Neural cell (in vitro differentiated cells): ENCODE measurements around the gene MRPL48. TPM values are rescaled to one million over a fixed set of nuclear protein-coding genes. Genes with fewer than 3 reads are reported as not detected.

ENCODE experiments used
- H2AFZ ChIP-seq: fragments of 200-600, 300-800 bp; sonication (generic), shearing (Covaris generic); 2 replicates; pipeline ENCODE4 v1.6.0; 2014; ENCODE audit warnings: low read depth, mild to moderate bottlenecking, antibody characterized with exemption, low read length, moderate library complexity
- H3F3A ChIP-seq: fragments of 200-600 bp; shearing (Covaris generic); 2 replicates; pipeline ENCODE4 v1.6.1; 2016; ENCODE audit warnings: mild to moderate bottlenecking, moderate library complexity, mixed read lengths, antibody characterized with exemption, low read length; ENCODE audit not compliant: insufficient read depth, poor library complexity, severe bottlenecking
- H3K27ac ChIP-seq: fragments of 200-600, 300-800 bp; sonication (generic), shearing (Covaris generic); 2 replicates; pipeline ENCODE4 v1.5.1; 2014; ENCODE audit warnings: mild to moderate bottlenecking, low read length, moderate library complexity
- H3K27me3 ChIP-seq: fragments of 300-800, 200-600 bp; sonication (generic), shearing (Covaris generic); 2 replicates; pipeline ENCODE4 v1.6.0; 2014; ENCODE audit warnings: mild to moderate bottlenecking, low read depth, low read length, moderate library complexity; ENCODE audit not compliant: insufficient read depth
- H3K36me3 ChIP-seq: fragments of 300-800, 200-600 bp; sonication (generic), shearing (Covaris generic); 2 replicates; pipeline ENCODE4 v1.5.1; 2014; ENCODE audit warnings: mild to moderate bottlenecking, antibody characterized with exemption, low read length, moderate library complexity; ENCODE audit not compliant: insufficient read depth
- H3K4me2 ChIP-seq: fragments of 300-800, 200-600 bp; sonication (generic), shearing (Covaris generic); 2 replicates; pipeline ENCODE4 v1.6.0; 2014; ENCODE audit warnings: mild to moderate bottlenecking, low read length
- H3K4me3 ChIP-seq: fragments of 300-800, 200-600 bp; sonication (generic), shearing (Covaris generic); 2 replicates; pipeline ENCODE4 v1.5.1; 2014; ENCODE audit warnings: mild to moderate bottlenecking, low read length, moderate library complexity
- H3K79me2 ChIP-seq: fragments of 200-600 bp; shearing (Covaris generic); replicated peaks from 2 replicates; pipeline ENCODE4 v1.6.0; 2014; ENCODE audit warnings: mild to moderate bottlenecking, low read length, moderate library complexity; ENCODE audit not compliant: insufficient read depth
- H3K9ac ChIP-seq: fragments of 300-800, 200-600 bp; sonication (generic), shearing (Covaris generic); 2 replicates; pipeline ENCODE4 v1.6.1; 2016; ENCODE audit warnings: mild to moderate bottlenecking, low read length, mixed read lengths
- H3K9me2 ChIP-seq: fragments of 200-600 bp; shearing (Covaris generic); 2 replicates; pipeline ENCODE4 v1.6.1; 2016; ENCODE audit warnings: mild to moderate bottlenecking, low read length, mixed read lengths; ENCODE audit not compliant: insufficient read depth
- H3K9me3 ChIP-seq: fragments of 200-600, 300-800 bp; sonication (generic), shearing (Covaris generic); 2 replicates; pipeline ENCODE4 v1.6.1; 2016; ENCODE audit warnings: mild to moderate bottlenecking, mixed run types, low read length, moderate library complexity, mixed read lengths
- H4K20me1 ChIP-seq: fragments of 200-600 bp; shearing (Covaris generic); 2 replicates; pipeline ENCODE4 v1.6.1; 2016; ENCODE audit warnings: mild to moderate bottlenecking, mixed run types; ENCODE audit not compliant: insufficient read depth
- EP300 ChIP-seq: fragments of 450-650 bp; conservative IDR thresholded peaks from 2 replicates; pipeline ENCODE4 v1.6.1; 2014; ENCODE audit warnings: antibody characterized with exemption, mild to moderate bottlenecking, moderate library complexity; ENCODE audit not compliant: poor library complexity, severe bottlenecking
- EZH2 ChIP-seq: fragments of 200-600, 300-800 bp; shearing (Covaris generic), sonication (generic); IDR thresholded peaks from 2 replicates; pipeline ENCODE4 v1.6.1; 2014; ENCODE audit warnings: antibody characterized with exemption, low read length, borderline replicate concordance, mild to moderate bottlenecking; ENCODE audit not compliant: insufficient read depth, poor library complexity, severe bottlenecking
- MXI1 ChIP-seq: fragments of 450-650 bp; conservative IDR thresholded peaks from 2 replicates; pipeline ENCODE4 v1.6.1; 2014; ENCODE audit warnings: antibody characterized with exemption, mild to moderate bottlenecking; ENCODE audit not compliant: poor library complexity, severe bottlenecking
- POLR2AphosphoS5 ChIP-seq: IDR thresholded peaks from 2 replicates; pipeline ENCODE4 v1.6.1; 2012
- RAD21 ChIP-seq: fragments of 450-650 bp; conservative IDR thresholded peaks from 2 replicates; pipeline ENCODE4 v1.6.1; 2014; ENCODE audit warnings: antibody characterized with exemption, mild to moderate bottlenecking, moderate library complexity
- REST ChIP-seq: IDR thresholded peaks from 2 replicates; pipeline ENCODE4 v1.6.1; 2012; ENCODE audit warnings: borderline replicate concordance
- SMC3 ChIP-seq: fragments of 450-650 bp; conservative IDR thresholded peaks from 2 replicates; pipeline ENCODE4 v1.6.1; 2014; ENCODE audit warnings: antibody characterized with exemption, mild to moderate bottlenecking, moderate library complexity; ENCODE audit not compliant: poor library complexity
- TAF1 ChIP-seq: IDR thresholded peaks from 2 replicates; pipeline ENCODE4 v1.6.1; 2012; ENCODE audit warnings: low read depth
- polyA plus RNA-seq: library from polyadenylated mRNA; depleted of rRNA; stranded (reverse); fragments of >200 nt; gene quantifications from 2 replicates; pipeline ENCODE4 v1.2.3, GENCODE V29; 2014
- TF ChIP-seq, protein P1 (sequence below): fragments of 450-650 bp; IDR thresholded peaks from 2 replicates; pipeline ENCODE4 v1.5.1; 2014; ENCODE audit warnings: antibody characterized with exemption, mild to moderate bottlenecking, moderate library complexity; ENCODE audit not compliant: poor library complexity, severe bottlenecking

The MRPL48 gene
- polyA plus RNA-seq, 1 donor from 2014 or later, result 98.3 TPM

- Histone ChIP-seq H3K4me2 (no peak overlapping the region), H3F3A (no peaks in the 10 kb centered on the region), H2AFZ (no peak overlapping the region), H3K27me3 (no peaks in the 10 kb centered on the region), H3K9ac (no peak overlapping the region), H3K9me2 (no peaks in the 10 kb centered on the region), H3K36me3 (no peaks in the 10 kb centered on the region), H3K79me2 (peaks cover 86% of the 10 kb centered on the region), H3K9me3 (no peaks in the 10 kb centered on the region), H3K27ac (no peak overlapping the region), H3K4me3 (no peak overlapping the region), H4K20me1 (peaks cover 51% of the 10 kb centered on the region)
- no peak for TF ChIP-seq REST
- no peak for TF ChIP-seq MXI1
- TF ChIP-seq TAF1, result no peak
- TF ChIP-seq, protein P1, sequence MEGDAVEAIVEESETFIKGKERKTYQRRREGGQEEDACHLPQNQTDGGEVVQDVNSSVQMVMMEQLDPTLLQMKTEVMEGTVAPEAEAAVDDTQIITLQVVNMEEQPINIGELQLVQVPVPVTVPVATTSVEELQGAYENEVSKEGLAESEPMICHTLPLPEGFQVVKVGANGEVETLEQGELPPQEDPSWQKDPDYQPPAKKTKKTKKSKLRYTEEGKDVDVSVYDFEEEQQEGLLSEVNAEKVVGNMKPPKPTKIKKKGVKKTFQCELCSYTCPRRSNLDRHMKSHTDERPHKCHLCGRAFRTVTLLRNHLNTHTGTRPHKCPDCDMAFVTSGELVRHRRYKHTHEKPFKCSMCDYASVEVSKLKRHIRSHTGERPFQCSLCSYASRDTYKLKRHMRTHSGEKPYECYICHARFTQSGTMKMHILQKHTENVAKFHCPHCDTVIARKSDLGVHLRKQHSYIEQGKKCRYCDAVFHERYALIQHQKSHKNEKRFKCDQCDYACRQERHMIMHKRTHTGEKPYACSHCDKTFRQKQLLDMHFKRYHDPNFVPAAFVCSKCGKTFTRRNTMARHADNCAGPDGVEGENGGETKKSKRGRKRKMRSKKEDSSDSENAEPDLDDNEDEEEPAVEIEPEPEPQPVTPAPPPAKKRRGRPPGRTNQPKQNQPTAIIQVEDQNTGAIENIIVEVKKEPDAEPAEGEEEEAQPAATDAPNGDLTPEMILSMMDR, result no peak
- no peak for TF ChIP-seq SMC3
- TF ChIP-seq POLR2AphosphoS5, result no peak
- no peak for TF ChIP-seq EZH2
- TF ChIP-seq RAD21, result no peak
- TF ChIP-seq EP300, result no peak
Measured at GRCh38 chr11:73748300-73748699, 39.4 kb upstream of the MRPL48 start.

- no peaks in the 10 kb centered on the region for H3K9me3 ChIP-seq
- peaks cover 45% of the 10 kb centered on the region for H4K20me1 ChIP-seq
- TF ChIP-seq SMC3 (no peak), MXI1 (no peak), EP300 (no peak), POLR2AphosphoS5 (no peak), REST (no peak), EZH2 (no peak)
- no peaks in the 10 kb centered on the region for H3K36me3 ChIP-seq
- H3K27ac ChIP-seq, result no peak overlapping the region
- H3K9me2 ChIP-seq, result no peaks in the 10 kb centered on the region
- peaks cover 86% of the 10 kb centered on the region for H3K79me2 ChIP-seq
- H3K4me2 ChIP-seq, result no peak overlapping the region
- H3K27me3 ChIP-seq, result no peaks in the 10 kb centered on the region
- no peak overlapping the region for H3K9ac ChIP-seq
- H3K4me3 ChIP-seq, result no peak overlapping the region
- no peaks in the 10 kb centered on the region for H3F3A ChIP-seq
- no peak overlapping the region for H2AFZ ChIP-seq
Measured at GRCh38 chr11:73749118-73749517, 38.6 kb upstream of the MRPL48 start.
